ENCODE data around the gene TBC1D1.

TBC1D1 gene

DNA sequence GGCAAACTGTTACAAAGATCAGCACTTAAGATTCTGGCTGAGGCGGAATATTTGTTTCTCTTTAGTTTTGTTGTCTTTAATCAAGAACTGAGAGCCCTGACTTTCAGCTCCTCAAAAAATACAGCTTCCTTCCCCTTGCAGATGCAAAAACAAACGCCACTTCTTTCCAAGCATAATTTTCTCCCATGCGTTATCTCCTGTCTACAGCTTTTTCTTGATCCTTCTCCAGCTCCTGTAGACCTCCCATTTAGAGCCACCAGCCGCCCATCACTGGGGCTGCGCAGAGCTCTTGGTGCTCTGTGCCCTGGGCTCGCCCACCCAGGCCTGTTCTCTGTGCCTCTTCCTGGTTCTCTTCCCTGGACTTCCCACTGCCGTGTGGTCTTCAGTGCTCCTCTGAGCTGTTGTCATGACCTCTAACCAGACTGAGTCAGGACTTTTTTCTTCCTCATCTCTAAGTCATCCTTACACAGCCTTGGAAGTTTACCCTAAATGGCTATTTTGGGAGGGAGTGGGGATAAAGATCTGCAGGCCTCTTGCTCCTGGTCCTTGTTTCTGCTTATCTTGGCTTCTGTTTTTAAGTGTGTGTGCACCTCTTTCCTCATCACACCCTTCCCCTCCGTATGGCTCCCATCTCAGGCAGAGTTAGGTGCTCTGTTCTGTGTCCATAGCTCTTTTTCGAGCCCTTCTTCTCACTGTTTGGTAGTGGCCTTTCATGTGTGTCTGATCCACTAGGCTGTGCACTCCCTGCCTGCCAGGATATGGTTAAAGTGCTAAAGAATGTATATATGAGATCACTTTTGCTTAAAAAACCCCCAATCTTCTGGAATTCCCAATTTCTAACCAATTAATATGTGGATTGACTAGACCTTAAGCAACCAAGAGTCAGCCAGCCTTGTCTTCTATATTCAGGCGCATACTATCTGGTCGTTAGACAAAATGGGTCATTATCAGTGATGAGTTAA, 191.8 kb downstream of the TBC1D1 start:
- DNase-seq = no peak

DNA sequence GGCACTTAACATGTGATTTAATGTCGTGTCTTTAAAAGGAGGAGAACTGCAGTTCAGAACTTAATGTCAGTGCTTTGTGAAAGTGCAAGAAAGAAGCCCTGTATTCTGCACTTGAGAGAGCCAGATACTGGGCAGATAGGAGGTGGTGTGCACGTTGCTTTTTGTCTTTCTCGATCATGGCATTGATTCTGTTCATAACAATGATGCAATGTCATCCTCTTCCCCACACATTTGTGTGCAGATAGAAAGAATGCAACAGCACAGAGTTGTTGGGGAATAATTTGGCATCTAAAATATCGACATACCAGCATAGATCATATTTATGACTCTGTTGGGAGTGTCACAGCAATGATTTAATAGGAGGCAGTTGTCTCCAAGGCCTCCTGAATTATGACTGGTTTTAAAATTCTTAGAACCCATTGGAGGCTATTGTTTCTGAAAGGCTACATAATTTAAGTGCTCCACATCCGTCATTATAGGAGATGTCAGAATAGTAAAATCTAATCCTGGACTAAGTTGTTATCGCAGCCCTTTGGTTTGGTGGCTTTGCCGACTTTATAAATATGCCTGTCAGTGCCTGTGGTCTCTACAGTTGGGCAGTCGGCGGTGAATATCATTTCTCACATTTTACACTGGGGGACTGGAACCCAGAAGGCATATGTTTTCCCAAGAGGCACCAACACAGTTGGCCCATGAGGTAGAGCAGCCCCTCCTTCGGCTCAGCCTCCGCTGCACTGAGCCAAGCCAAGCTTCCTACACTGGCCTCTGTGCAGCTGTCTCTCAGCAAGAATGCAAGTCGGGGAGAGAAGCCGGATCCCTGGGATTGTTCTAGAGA, 194.2 kb downstream of the TBC1D1 start:
- no peak for DNase-seq

DNA sequence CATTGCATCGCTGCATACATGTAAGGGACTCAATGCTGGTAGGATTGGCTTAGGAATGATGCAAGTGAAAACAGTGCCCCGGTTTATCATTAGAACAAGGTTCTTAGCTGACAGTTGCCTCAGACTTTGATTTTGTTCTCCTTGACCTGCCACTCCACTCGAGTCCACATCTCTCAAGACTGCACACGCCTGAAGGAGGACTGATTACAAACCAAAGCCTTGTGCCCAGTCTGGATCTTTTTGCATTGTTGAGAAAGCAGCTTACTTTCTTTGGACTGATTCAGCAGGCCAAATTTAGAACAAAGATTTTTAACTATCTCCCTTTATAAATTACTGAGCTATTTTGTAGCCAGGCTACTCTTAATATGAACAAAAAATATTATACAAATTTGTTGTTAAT, 194.9 kb downstream of the TBC1D1 start:
- DNase-seq = no peak

DNA sequence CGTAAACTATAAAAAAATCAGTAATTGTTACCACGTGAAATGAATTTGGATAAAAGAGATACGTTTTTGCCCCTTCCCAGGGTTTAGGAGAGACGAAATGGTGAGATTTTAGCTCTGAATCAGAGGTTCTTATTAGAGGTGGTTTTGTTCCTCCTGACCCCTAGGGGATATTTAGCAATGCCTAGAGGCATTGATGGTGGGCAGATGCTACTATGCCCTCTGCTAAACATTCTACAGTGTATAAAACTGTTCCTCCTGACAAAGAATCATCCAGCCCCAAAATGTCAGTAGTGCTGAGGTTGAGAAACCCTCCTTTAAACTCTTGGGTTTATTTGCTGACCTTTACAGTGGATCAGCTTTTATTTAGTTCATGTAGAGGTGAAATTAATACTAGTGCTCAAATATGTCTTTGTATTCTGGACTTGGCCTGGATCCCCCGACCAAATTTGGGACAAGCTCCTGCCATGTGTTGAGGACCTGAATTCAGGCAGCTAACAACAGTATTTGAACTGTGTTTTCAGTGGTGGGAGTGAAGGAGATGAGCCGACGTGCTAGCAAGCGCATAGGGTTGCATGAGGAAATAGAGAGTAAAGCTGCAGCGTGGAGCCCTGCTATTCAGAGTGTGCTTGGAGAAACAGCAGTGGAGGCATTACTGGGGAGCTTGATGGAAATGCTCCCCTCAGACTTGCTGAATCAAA, 195.4 kb downstream of the TBC1D1 start:
- DNase-seq = no peak

DNA sequence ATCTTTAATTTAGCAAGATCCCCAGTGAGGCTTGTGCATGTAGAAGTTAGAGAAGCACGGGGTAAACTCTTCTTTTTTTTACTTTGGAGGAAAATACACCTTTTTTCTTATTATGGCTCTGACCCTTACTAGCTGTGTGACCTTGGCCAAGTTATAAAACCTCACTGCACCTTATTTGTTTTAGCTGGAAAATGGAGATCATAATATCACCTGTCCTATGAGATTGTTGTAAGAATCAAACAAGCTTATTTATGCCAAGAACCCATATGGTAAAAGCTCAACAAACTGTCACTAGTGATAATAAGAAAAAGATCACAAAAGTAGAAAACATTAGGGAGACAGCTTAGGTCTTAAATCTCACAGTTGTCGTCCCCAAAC, 196.0 kb downstream of the TBC1D1 start:
- DNase-seq = no peak

DNA sequence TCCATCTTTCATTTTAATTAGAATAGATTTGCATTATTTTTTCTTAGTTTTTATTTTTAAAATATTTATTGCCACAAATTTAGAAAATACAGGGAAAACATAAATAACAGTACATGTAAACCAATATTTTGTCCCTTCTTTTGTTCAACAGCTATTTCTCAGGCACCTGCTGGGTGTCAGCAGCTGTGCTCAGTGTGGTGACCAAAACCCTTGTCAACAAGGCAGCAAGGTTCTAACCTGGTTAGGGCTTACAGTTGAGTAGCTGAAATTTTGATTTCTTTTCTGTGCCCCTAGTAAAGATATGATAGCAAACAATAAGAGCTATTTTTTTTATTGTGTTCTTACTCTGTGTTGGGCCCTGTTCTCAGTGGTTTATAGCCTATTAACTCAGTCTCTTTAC, 197.4 kb downstream of the TBC1D1 start:
- DNase-seq = peak in 1 of 5 experiments; percentile 30

DNA sequence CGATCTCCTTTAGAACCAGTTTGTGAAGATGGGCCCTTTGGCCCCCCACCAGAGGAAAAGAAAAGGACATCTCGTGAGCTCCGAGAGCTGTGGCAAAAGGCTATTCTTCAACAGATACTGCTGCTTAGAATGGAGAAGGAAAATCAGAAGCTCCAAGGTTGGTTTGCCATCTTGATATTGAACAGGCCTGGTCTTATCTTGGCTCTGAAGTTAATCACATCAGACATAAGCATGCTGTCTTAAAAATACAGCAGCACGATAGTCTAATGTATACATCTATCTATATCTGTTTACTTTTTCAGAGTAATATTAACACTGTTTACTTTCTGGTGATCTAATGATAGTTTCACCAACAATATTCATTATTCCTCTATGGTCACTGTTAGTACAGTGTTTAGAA, 199.1 kb downstream of the TBC1D1 start:
- DNase-seq = no peak

DNA sequence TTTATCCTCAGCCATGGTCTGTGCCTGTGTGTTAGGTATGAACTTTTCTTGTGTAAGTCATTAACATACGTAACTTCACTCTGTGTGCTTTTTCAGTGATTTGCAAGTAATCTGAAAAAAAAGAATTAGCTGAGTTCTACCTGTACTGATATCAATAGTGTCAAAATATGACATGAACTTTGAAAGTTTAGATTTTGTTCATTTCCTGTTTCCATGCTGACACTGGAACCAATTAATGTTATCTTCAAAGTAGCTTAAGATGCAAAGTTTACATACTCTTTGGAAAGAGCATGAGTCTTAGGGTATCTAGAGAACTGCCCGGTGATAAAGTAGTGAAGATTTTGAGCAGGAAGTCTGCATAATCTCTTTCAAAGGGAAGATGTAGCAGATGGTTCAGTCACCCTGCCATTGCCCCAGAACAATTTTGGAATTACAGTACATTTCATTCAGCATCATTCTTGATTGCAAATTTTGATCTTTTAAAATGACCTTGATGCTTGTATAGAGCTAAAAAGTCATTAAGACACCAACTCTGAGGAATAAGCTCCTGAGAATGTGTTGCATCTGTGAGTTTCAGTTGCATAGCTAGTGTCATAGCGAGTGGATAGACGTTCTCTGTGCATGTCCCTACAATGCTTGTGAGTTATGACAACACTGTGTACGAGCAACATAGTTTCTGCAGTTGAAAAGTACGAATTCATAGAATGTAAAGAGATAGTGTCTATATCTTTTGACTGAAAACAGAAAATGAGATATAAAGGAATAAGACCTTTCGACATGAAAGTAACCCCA, 199.8 kb downstream of the TBC1D1 start:
- peak in 1 of 5 experiments; percentile 58 for DNase-seq

DNA sequence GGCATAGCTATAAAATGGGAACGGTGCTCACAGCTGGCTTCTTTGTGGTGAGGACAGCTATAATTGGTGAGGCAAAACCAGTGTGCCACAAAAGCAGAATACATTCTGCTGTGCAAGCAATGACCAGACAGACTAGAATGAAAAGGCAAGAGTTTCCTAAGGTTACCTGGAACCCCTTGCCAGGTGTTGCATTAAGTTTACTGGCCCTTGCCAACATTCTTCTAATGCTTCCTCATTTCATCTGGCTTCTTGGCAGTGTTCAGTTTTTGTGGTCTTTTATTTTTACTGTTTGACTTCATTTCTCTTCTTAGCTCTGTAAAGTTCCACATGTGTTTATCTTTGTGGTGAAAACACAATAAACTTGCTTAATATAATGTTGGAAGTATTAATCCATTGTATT, 200.8 kb downstream of the TBC1D1 start:
- no peak for DNase-seq

DNA sequence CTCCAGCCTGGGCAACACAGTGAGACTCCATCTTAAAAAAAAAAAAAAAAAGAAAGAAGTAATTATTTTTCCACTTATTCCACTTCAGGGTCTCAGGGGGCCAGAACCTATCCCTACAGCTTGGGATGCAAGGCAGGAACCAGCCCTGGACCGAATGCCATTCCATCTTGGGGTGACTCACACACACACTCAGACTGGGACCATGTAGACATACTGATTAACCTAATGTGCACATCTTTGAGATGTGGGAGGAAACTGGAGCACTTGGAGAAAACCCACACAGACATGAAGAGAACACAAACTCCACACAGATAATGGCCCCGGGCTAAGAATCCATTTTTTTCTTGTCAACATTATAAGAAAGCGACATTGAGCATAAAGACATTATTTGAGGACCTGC, 201.8 kb downstream of the TBC1D1 start:
- no peak for DNase-seq

DNA sequence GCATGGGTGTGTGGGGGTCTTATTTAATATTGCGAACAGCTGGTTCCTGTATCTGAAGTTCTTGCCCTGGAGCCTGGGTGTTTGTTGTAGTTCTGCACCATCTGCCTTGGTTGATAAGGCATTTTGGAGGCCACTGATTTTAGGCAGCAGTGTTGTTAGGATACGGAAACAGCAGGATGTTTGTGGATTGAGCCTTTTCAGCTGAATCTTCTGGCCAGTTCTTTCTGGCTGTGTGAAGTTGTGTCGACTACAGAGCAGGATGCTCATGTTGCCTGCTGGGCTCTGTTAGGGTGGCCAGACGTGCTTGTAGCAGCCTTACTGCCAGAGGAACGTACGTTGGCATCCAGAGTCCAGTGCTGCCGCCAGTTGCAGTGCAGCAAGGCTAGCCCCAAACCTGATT, 203.5 kb downstream of the TBC1D1 start:
- DNase-seq = no peak

DNA sequence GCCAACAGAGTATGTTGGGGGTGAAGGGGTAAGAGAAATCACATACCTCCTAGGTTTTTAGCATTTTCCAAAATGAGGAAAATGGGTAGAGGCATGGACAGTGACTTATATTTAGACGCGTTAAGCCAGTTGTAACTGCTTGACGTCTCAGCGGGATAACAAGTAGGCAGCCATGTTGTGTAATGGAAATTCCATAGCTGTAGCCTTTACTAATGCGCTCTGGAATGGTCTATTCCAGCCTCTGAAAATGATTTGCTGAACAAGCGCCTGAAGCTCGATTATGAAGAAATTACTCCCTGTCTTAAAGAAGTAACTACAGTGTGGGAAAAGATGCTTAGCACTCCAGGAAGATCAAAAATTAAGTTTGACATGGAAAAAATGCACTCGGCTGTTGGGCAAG, 204.8 kb downstream of the TBC1D1 start:
- no peak for DNase-seq

DNA sequence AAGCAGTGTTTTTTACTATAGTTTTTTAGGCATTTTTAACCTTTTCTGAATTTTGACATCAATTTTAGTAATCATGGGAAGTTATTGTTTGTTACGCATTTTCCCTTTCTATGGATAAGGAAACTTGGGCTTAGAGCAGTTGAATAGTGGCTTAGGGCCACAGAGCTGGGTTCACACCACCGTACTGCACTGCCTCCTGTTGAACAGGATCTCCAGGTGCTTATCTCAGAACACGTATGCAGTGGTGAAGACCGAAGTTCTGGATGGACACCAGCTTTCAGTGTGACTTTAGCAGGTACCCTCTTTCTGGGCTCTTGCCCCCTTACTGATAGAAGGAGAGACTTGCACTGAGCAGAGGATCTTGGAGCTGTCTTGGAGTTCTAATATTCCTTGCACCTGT, 206.9 kb downstream of the TBC1D1 start:
- DNase-seq = no peak

DNA sequence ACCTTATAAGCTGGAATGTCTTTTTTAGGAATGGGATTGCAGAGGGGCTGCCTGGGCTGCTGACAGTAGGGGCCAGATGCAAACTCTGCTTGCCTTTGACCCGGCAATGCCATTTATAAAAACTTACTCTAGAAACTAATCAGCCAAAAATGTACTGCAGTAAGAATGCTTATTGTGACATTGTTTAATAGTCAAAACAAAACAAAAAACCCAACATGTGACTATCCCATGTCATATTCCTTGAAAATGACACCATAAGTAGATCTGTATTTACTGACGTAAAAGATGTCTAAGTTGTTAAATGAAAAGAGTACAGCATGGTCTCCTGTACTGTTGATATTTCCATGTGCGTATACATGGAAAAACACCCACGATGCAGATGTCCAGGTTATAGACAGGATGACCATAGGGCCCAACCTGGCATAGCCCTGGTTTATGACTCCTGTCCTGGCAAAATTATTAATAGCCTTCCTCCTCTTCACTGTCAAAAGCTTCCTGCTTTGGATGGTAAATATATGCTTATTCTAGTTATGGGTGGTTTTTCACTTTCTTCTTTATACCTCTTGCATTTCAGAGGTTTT, 208.2 kb downstream of the TBC1D1 start:
- DNase-seq = no peak

DNA sequence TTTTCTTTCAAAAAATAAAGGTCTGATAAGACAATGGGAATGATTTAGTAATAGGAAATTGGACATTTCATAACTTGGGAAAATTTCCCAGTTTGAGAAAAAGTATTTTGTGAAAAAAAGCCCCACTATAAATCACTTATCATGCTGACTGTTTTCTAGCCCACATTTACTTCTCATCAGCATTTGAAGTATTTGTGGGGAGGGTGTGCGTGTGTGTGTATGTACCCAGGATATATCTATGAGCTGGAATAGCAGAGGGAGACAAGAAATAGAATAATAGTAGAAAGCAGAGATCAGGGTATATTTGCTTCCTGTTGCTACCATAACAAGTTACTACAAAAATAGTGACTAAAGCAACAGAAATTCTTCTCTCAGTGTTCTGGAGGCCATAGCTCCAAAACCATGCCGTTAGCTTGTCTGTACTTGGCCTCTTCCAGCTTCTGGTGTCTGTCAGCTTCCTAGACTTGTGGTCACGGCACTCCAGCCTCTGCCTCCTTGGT, 209.1 kb downstream of the TBC1D1 start:
- no peak for DNase-seq

DNA sequence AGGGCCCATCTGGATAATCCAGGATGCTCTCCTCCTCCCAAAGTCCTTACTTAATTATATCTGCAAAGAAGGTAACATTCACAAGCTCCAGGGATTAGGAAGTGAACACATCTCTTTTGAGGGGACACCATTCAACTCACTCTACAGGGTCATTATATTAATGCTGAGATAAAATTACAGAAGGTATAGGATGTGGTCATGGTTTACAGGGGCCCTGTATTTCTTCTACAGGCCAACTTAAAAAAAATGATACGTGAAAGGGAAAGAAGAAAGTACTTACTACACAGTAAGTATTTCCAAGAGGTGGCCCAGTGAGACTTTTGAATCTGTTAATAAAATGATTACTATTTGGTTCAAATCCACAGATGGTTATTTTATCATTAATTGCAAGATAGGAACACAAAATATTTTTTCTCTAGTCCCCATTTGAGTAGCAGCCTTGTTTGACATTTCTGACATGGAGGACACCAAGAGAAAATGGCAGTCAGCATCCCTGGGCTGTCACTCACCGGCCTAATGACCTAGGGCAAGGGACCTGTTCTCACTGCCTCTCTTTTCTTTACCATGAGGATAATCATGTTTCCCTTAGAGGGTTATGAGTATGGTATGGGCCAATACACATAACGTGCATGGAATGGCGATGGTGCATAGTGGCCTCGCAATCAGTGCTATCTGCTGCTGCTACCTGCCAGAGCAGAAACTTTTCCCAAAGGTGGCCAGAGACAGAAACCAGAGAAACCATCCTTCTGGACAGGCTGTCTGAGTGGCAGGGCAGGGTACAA, 209.8 kb downstream of the TBC1D1 start:
- no peak for DNase-seq

DNA sequence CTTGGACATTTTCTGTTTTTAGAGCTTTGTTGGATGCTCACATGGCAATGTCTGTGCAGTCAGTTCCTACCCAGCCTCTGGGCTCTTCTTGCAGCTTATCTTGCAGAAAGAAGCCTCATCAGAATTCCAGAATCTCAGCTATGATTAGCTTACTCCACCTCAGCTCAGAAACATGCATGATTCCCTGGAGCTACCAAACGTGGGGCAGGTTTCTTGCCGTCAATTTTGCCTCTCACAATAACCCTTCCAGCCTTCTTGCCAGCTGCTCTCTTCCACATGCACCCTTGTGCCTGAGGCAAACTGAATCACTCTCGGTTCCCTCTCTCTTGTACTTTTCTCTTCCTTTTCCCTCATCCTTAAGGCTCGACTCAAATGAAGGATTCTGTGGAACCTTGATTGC, 210.7 kb downstream of the TBC1D1 start:
- no peak for DNase-seq

DNA sequence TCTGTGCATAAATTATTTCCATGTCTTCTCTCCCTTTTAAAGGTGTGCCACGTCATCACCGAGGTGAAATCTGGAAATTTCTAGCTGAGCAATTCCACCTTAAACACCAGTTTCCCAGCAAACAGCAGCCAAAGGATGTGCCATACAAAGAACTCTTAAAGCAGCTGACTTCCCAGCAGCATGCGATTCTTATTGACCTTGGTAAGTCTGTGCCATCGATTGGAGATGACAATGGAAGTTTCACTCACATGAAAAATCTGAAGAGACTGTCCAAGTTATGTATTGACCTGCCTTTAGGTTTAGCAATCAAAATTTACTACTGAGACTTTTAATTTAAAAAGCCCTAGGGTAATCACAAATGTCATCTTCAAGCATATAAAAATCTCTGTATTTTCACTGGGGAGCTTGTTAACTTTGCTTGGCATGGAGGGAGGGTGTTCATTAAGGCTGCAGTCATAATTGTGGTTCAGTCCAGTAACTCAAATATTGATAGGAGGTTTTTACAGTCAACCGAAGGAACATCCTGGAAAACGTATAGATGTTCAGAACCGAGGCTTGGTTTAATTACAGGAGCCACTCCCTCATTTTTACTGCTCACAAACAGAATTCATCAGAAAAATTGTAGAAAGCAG, 212.2 kb downstream of the TBC1D1 start:
- DNase-seq = no peak

DNA sequence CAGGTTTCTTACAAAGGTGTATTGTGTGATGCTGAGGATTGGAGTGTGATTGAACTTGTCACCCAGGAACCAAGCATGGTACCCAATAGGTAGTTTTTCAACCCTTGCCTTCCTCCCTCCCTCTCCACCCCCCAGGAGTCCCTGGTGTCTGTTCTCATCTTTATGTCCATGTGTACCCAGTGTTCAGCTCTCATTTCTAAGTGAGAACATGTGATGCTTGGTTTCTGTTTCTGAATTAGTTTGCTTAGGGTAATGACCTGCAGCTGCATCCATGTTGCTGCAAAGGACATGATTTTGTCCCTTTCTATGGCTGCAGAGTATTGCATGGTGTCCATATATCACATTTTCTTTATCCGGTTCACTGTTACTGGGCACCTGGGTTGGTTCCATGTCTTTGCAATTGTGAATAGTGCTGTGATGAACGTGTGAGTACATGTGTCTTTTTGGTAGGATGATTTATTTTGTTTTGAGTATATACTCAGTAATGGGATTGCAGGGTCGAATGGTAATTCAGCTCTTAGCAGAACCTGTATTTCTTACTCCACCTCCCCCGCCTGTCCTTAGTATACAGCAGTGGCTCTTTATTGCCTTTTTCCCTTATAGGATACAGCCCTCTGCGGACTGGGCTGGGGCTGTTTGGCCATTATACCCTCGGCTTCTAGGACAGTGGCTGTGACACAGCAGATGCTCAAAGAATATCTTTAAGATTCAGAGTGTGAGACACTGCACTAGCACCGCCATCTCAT, 214.8 kb downstream of the TBC1D1 start:
- peak in 1 of 5 experiments; percentile 49 for DNase-seq

DNA sequence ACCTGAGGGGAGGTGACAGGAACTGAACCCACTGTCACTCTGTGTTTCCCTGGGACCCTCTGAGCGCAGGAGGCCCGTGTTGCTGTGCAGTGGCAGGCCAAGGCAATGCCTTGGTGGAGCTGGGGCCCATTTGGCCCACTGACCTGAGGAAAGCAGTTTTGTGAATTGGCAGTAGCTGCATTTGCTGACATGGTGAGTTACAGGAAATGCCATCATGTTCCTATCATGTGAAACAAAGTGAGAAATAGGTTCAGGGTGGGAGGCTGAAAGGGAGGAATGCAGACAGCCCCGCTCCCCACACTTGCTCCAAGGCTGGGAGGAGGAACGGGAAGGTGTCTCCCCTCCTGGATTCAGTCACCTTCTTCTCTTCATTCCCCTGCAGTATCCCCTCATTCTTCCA, 215.4 kb downstream of the TBC1D1 start:
- DNase-seq = no peak

Measured in T-helper 2 cell (primary cell).